ENCODE data around the gene ADGRL3. TPM values are rescaled to one million over a fixed set of nuclear protein-coding genes. Genes with fewer than 3 reads are reported as not detected.

Gene ADGRL3
- total RNA-seq, 1 donor from 2014 or later, result not detected

GRCh38 chr4:61919561-61919960 is 719.4 kb downstream of the ADGRL3 start:
- TF ChIP-seq CTCF (IDR thresholded peaks at IDR 0.05), result no peak
- DNase-seq (no peak), ATAC-seq (ENCODE audit: low read depth) (no peak)
- Mint-ChIP-seq H3K4me1 (no peaks in the 10 kb centered on the region), H3K27ac (no peak overlapping the region), H3K27me3 (no peaks in the 10 kb centered on the region), H3K9me3 (peaks cover 3% of the 10 kb centered on the region), H3K36me3 (ENCODE audit: low read depth) (no peaks in the 10 kb centered on the region), H3K4me3 (no peak overlapping the region)
- POLR2A ChIA-PET, result no interaction called here
- CTCF ChIA-PET, result no interaction called here
- intact Hi-C loops (cut with micrococcal nuclease), result no loop called here

- no peaks in the 10 kb centered on the region for H3K36me3 Mint-ChIP-seq (ENCODE audit: low read depth)
- POLR2A ChIA-PET, result no interaction called here
- CTCF ChIA-PET, result no interaction called here
- intact Hi-C loops (cut with micrococcal nuclease), result no loop called here
- DNase-seq (no peak), ATAC-seq (ENCODE audit: low read depth) (no peak)
- H3K4me1 Mint-ChIP-seq, result no peaks in the 10 kb centered on the region
- no peak for TF ChIP-seq CTCF (IDR thresholded peaks at IDR 0.05)
- H3K27ac Mint-ChIP-seq, result no peak overlapping the region
- no peaks in the 10 kb centered on the region for H3K27me3 Mint-ChIP-seq
- H3K4me3 Mint-ChIP-seq, result no peak overlapping the region
- peaks cover 6% of the 10 kb centered on the region for H3K9me3 Mint-ChIP-seq
These were observed 721.8 kb downstream of the ADGRL3 start for GRCh38 chr4:61921920-61922319.

GRCh38 chr4:61922766-61923165 is 722.6 kb downstream of the ADGRL3 start:
- Mint-ChIP-seq H3K4me3 (no peak overlapping the region), H3K9me3 (peaks cover 7% of the 10 kb centered on the region), H3K36me3 (ENCODE audit: low read depth) (no peaks in the 10 kb centered on the region), H3K27ac (no peak overlapping the region), H3K27me3 (no peaks in the 10 kb centered on the region), H3K4me1 (no peaks in the 10 kb centered on the region)
- ATAC-seq (ENCODE audit: low read depth) (no peak), DNase-seq (no peak)
- POLR2A ChIA-PET, result no interaction called here
- no peak for TF ChIP-seq CTCF (IDR thresholded peaks at IDR 0.05)
- intact Hi-C loops (cut with micrococcal nuclease), result no loop called here
- CTCF ChIA-PET, result no interaction called here

GRCh38 chr4:61923179-61923578 is 723.1 kb downstream of the ADGRL3 start:
- H3K4me1 Mint-ChIP-seq, result no peaks in the 10 kb centered on the region
- DNase-seq, result no peak
- ChIA-PET POLR2A (no interaction called here), CTCF (no interaction called here)
- peaks cover 5% of the 10 kb centered on the region for H3K9me3 Mint-ChIP-seq
- no peaks in the 10 kb centered on the region for H3K27me3 Mint-ChIP-seq
- no peaks in the 10 kb centered on the region for H3K36me3 Mint-ChIP-seq (ENCODE audit: low read depth)
- intact Hi-C loops (cut with micrococcal nuclease), result no loop called here
- H3K4me3 Mint-ChIP-seq, result no peak overlapping the region
- H3K27ac Mint-ChIP-seq, result no peak overlapping the region
- no peak for ATAC-seq (ENCODE audit: low read depth)
- TF ChIP-seq CTCF (IDR thresholded peaks at IDR 0.05), result no peak

GRCh38 chr4:61924131-61924530 is 724.0 kb downstream of the ADGRL3 start:
- POLR2A ChIA-PET, result no interaction called here
- no peak for TF ChIP-seq CTCF (IDR thresholded peaks at IDR 0.05)

More at GRCh38 chr4:61924131-61924530, 724.0 kb downstream of the ADGRL3 start:
- H3K27ac Mint-ChIP-seq, result no peak overlapping the region
- peaks cover 3% of the 10 kb centered on the region for H3K9me3 Mint-ChIP-seq
- H3K27me3 Mint-ChIP-seq, result no peaks in the 10 kb centered on the region
- no peaks in the 10 kb centered on the region for H3K36me3 Mint-ChIP-seq (ENCODE audit: low read depth)
- no peak for ATAC-seq (ENCODE audit: low read depth)
- no peak overlapping the region for H3K4me3 Mint-ChIP-seq
- no peaks in the 10 kb centered on the region for H3K4me1 Mint-ChIP-seq
- intact Hi-C loops (cut with micrococcal nuclease), result no loop called here
- CTCF ChIA-PET, result no interaction called here
- DNase-seq, result no peak
